ENCODE measurements around the gene SBF2.

- TF ChIP-seq CTCF (IDR thresholded peaks at IDR 0.05) (no peak), POLR2A (IDR thresholded peaks at IDR 0.05) (no peak)
These were observed 311.0 kb downstream of the SBF2 start for GRCh38 chr11:9982796-9983579.

All from lower leg skin (tissue), 3 donors.